Aorta (tissue), 5 donors: ENCODE results near the gene TTC7B. TPM values are rescaled to one million over a fixed set of nuclear protein-coding genes. Genes with fewer than 3 reads are reported as not detected.

Source experiments
- ATAC-seq: fragments of 200-7000 bp; cut with Tn5 transposase; one replicate; pipeline ENCODE4 v1.9.1; 2022; ENCODE audit warnings: moderate library complexity; ENCODE audit not compliant: low FRiP score
- DNase-seq, 2 donors: peaks; one replicate each; pipeline ENCODE4 v3.0.0-alpha.2; 2020
- H3K27ac ChIP-seq, 2 donors: one replicate each; pipeline ENCODE4 v1.5.1; 2013; ENCODE audit warnings: low read length in 2 of 2, mild to moderate bottlenecking in 2 of 2, moderate library complexity in 2 of 2, control low read depth in 1 of 2, inconsistent platforms in 1 of 2, low read depth in 1 of 2
- H3K27me3 ChIP-seq, 2 donors: one replicate each; pipeline ENCODE4 v1.6.1; 2013; ENCODE audit warnings: control low read depth in 1 of 2, low read length in 1 of 2, mild to moderate bottlenecking in 1 of 2, moderate library complexity in 1 of 2; ENCODE audit not compliant: insufficient read depth in 2 of 2, control insufficient read depth in 1 of 2
- H3K36me3 ChIP-seq, 2 donors: one replicate each; pipeline ENCODE4 v1.6.1; 2013; ENCODE audit warnings: control low read depth in 1 of 2, low read length in 1 of 2, mild to moderate bottlenecking in 1 of 2; ENCODE audit not compliant: insufficient read depth in 2 of 2, control insufficient read depth in 1 of 2
- H3K4me1 ChIP-seq, 2 donors: one replicate each; pipeline ENCODE4 v1.6.1; 2013; ENCODE audit warnings: low read length in 2 of 2, control low read depth in 1 of 2, mild to moderate bottlenecking in 1 of 2, moderate library complexity in 1 of 2; ENCODE audit not compliant: insufficient read depth in 2 of 2, control insufficient read depth in 1 of 2
- H3K4me3 ChIP-seq, 2 donors: one replicate each; pipeline ENCODE4 v1.5.1; 2013; ENCODE audit warnings: low read length in 2 of 2, control low read depth in 1 of 2, mild to moderate bottlenecking in 1 of 2
- H3K9me3 ChIP-seq: one replicate; pipeline ENCODE4 v1.6.1; 2013; ENCODE audit warnings: mild to moderate bottlenecking, low read length; ENCODE audit not compliant: control insufficient read depth
- WGBS, 2 donors: extraction: QIAGEN DNeasy Blood & Tissue Kit; methylation state at CpG; one replicate each; pipeline ENCODE4 v1.1.7; 2013; 5-methylcytosine and 5-hydroxymethylcytosine counted together
- intact Hi-C, 2 donors: fragments of 100-400 bp; cut with DNase I; formaldehyde crosslinking; loops; one replicate each; pipeline versions ENCODE4 v1.14.2 to v1.15.0; 2022
- polyA plus RNA-seq, 2 donors: library from polyadenylated mRNA; stranded (reverse); fragments of 200-250 nt; gene quantifications; one replicate each; pipeline ENCODE4 v1.2.3, GENCODE V29; 2013
- total RNA-seq, 2 donors: library from RNA; stranded (reverse); fragmentation: NEBNext Ultra II Directional; extraction: Animal tissue kit (Norgen Biotek cat#: 25700); gene quantifications; one replicate each; pipeline ENCODE4 v1.2.1, GENCODE V29; 2021
- donor health status: healthy with polysubstance abuse.
- donor health status: Bipolar disorder and iron deficiency.
- donor health status: DM: no; HTN: no; CAD: no.
- donor health status: DM: no; HTN: no; CAD: no.
- donor health status: DM: yes; HTN: yes; CAD: no.

TTC7B gene
- total and polyA plus RNA-seq, 4 donors: 17.9 to 57.4 (median 40.1) TPM

GRCh38 chr14:90536511-90537191 lies 279.6 kb downstream of the TTC7B start:
- DNase-seq: no peak
- ATAC-seq: no peak
- Histone ChIP-seq H3K4me1 (no peaks in the 10 kb centered on the region), H3K4me3 (no peak overlapping the region), H3K9me3 (no peaks in the 10 kb centered on the region), H3K27me3 (no peaks in the 10 kb centered on the region), H3K36me3 (no peaks in the 10 kb centered on the region), H3K27ac (no peak overlapping the region)
- 89 to 93% methylated on average over 23 of the region's 23 CpGs for WGBS, 2 donors
- intact Hi-C loops: no loop called here

- Histone ChIP-seq H3K27me3 (no peaks in the 10 kb centered on the region), H3K4me1 (no peaks in the 10 kb centered on the region), H3K36me3 (no peaks in the 10 kb centered on the region), H3K27ac (no peak overlapping the region), H3K4me3 (no peak overlapping the region), H3K9me3 (no peaks in the 10 kb centered on the region)
- DNase-seq (no peak), ATAC-seq (no peak)
- WGBS, 2 donors: 74 to 86% methylated on average over 11 of the region's 11 CpGs
- intact Hi-C loops: no loop called here
Observed at GRCh38 chr14:90536092-90536491, 280.1 kb downstream of the TTC7B start.

GRCh38 chr14:90535556-90536090 lies 280.6 kb downstream of the TTC7B start:
- ATAC-seq: no peak
- Histone ChIP-seq H3K4me1 (no peaks in the 10 kb centered on the region), H3K9me3 (no peaks in the 10 kb centered on the region), H3K27me3 (no peaks in the 10 kb centered on the region), H3K27ac (no peak overlapping the region), H3K36me3 (no peaks in the 10 kb centered on the region), H3K4me3 (no peak overlapping the region)
- intact Hi-C loops: no loop called here
- 91 to 96% methylated on average over 14 of the region's 14 CpGs for WGBS, 2 donors
- no peak for DNase-seq

- H3K27me3 ChIP-seq: no peaks in the 10 kb centered on the region
- intact Hi-C loops: no loop called here
- no peaks in the 10 kb centered on the region for H3K4me1 ChIP-seq
- WGBS, 2 donors: 94 to 97% methylated on average over 15 to 17 of the region's 17 CpGs
- no peak overlapping the region for H3K4me3 ChIP-seq
- H3K9me3 ChIP-seq: no peaks in the 10 kb centered on the region
- H3K27ac ChIP-seq: no peak overlapping the region
- H3K36me3 ChIP-seq: no peaks in the 10 kb centered on the region
- DNase-seq: no peak
- ATAC-seq: peak; percentile 4
Observed at GRCh38 chr14:90534838-90535555, 281.2 kb downstream of the TTC7B start.

GRCh38 chr14:90534091-90534837 lies 282.0 kb downstream of the TTC7B start:
- intact Hi-C loops: no loop called here
- Histone ChIP-seq H3K4me3 (no peak overlapping the region), H3K27me3 (no peaks in the 10 kb centered on the region), H3K27ac (no peak overlapping the region), H3K4me1 (no peaks in the 10 kb centered on the region), H3K9me3 (no peaks in the 10 kb centered on the region), H3K36me3 (no peaks in the 10 kb centered on the region)
- DNase-seq: no peak
- ATAC-seq: no peak
- WGBS, 2 donors: 72 to 80% methylated on average over 16 to 19 of the region's 19 CpGs

GRCh38 chr14:90533591-90534021 lies 282.6 kb downstream of the TTC7B start:
- no peaks in the 10 kb centered on the region for H3K4me1 ChIP-seq
- H3K36me3 ChIP-seq: no peaks in the 10 kb centered on the region
- H3K27ac ChIP-seq: no peak overlapping the region
- no peaks in the 10 kb centered on the region for H3K9me3 ChIP-seq
- H3K27me3 ChIP-seq: no peaks in the 10 kb centered on the region
- intact Hi-C loops: no loop called here
- H3K4me3 ChIP-seq: no peak overlapping the region
- DNase-seq: no peak
- WGBS, 2 donors: 73 to 75% methylated on average over 6 of the region's 6 CpGs
- ATAC-seq: no peak

- no peaks in the 10 kb centered on the region for H3K36me3 ChIP-seq
- WGBS, 2 donors: 94 to 95% methylated on average over 9 to 14 of the region's 14 CpGs
- no peak overlapping the region for H3K27ac ChIP-seq
- ATAC-seq (no peak), DNase-seq (no peak)
- H3K27me3 ChIP-seq: no peaks in the 10 kb centered on the region
- intact Hi-C loops: no loop called here
- H3K9me3 ChIP-seq: no peaks in the 10 kb centered on the region
- no peaks in the 10 kb centered on the region for H3K4me1 ChIP-seq
- no peak overlapping the region for H3K4me3 ChIP-seq
Observed at GRCh38 chr14:90532826-90533525, 283.3 kb downstream of the TTC7B start.

GRCh38 chr14:90531497-90531896 lies 284.7 kb downstream of the TTC7B start:
- Histone ChIP-seq H3K4me1 (no peaks in the 10 kb centered on the region), H3K4me3 (no peak overlapping the region), H3K36me3 (no peaks in the 10 kb centered on the region), H3K9me3 (no peaks in the 10 kb centered on the region), H3K27ac (no peak overlapping the region), H3K27me3 (no peaks in the 10 kb centered on the region)
- WGBS, 2 donors: 54 to 60% methylated on average over 6 of the region's 6 CpGs
- ATAC-seq (no peak), DNase-seq (no peak)
- intact Hi-C loops: no loop called here
